ENCODE measurements around the gene VANGL1. TPM values are rescaled to one million over a fixed set of nuclear protein-coding genes. Genes with fewer than 3 reads are reported as not detected.

VANGL1 gene
- total RNA-seq, result 5.9 TPM
- long read RNA-seq, full-length matches to known transcripts, result 2 of 6 reads
- long read RNA-seq, partial matches to known transcripts, result 3 of 6 reads
- long read RNA-seq, other reads (novel, unspliced or antisense), result 1 of 6 reads

DNA sequence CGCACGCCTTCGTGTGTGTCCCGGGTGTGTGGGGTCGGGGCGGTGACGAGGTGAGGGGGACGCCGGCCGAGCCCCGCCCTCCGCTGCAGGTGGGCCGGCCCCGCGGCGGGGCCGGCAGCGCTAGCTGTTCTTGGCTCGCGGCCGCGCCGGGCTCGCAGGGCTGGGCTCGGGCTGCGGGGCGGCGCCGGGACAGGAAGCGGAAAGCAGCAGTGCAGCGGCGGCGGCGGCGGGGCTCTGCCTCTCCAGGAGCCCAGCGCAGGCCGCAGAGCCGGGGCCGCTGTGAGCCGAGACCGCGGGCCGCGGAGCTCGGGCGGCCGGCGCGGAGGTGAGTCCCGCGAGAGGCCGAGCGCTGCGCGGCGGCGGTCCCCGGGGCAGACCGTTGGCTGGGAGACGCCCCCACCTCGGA lies at the start of gene VANGL1:
VANGL1 (plus strand) TSS at position 209 of the 406 bp plus-strand sequence. CDS start 9,444 bp downstream, outside the sequence.
- H3K27me3 ChIP-seq (ENCODE audit: low read depth), result no peaks in the 10 kb centered on the region
- peaks cover 29% of the 10 kb centered on the region for H3K4me1 ChIP-seq
- peak within 1 kb of the TSS; percentile 97 for H3K4me3 ChIP-seq
- H3K9me3 ChIP-seq (replicated peaks), result peaks cover 32% of the 10 kb centered on the region
- intact Hi-C loops (cut with micrococcal nuclease), result no loop called here
- peak within 1 kb of the TSS; percentile 85 for H3K27ac ChIP-seq (replicated peaks)
- no peaks in the 10 kb centered on the region for H3K36me3 ChIP-seq
- TF ChIP-seq CTCF (IDR thresholded peaks at IDR 0.05; ENCODE audit: borderline replicate concordance), result no peak
- DNase-seq, result peak; percentile 79

GRCh38 chr1:115592264-115592663 lies 49.5 kb upstream of the VANGL1 start:
- no peak overlapping the region for H3K4me3 ChIP-seq
- intact Hi-C loops (cut with micrococcal nuclease), result loop anchor here (10.0 kb wide), 1 partner anchor 457 kb away; no protein-coding TSS in a partner anchor

DNA sequence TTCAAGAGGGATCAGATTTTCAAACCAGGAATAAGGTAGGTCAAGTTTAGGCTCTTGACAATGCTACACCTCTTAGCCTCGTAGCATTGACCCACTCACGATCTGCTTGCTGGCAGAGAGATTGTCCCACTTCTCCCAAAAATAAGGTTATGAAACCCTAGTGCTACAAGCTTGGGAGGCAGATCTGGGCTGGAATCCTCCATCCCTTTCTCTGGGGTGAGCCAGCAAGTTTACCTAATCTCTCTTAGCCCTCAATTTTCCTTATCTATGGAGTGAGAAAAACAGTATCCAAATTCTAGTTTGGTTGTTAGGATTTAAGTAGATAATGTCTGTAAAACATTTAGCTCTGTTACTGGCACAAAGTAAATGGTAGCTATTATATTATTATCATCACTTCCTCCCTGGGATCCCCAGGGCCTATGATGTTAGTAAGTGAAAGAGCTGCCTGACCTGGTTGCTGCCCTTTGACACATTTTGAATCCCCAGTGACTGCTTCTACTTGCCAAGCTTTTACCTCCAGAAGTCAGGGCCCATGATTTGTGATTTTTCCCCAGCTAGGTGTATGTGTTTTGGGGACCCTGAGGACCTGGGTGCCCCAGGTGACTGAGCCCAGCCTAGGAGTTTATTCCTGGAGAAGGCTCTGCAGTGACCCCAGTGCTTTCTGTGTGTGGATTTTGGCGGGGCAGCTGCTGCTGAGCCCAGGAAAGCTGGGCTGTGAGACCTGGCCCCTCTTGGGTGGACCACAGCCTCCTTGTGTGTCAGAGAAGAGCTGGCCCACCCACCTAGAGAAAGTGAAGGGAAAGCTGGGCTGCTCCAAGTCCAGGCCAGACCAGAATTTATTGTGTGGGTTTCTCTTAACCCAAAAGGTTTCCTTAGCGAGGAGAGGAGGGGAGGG lies 48.2 kb upstream of the VANGL1 start:
- no peak for TF ChIP-seq CTCF (IDR thresholded peaks at IDR 0.05; ENCODE audit: borderline replicate concordance)

More at GRCh38 chr1:115592264-115592663, 49.5 kb upstream of the VANGL1 start:
- H3K27ac ChIP-seq (replicated peaks), result no peak overlapping the region
- DNase-seq, result no peak
- TF ChIP-seq CTCF (IDR thresholded peaks at IDR 0.05; ENCODE audit: borderline replicate concordance), result no peak
- H3K4me1 ChIP-seq, result peaks cover 23% of the 10 kb centered on the region
- H3K27me3 ChIP-seq (ENCODE audit: low read depth), result no peaks in the 10 kb centered on the region
- peaks cover 33% of the 10 kb centered on the region for H3K9me3 ChIP-seq (replicated peaks)
- H3K36me3 ChIP-seq, result no peaks in the 10 kb centered on the region

DNA sequence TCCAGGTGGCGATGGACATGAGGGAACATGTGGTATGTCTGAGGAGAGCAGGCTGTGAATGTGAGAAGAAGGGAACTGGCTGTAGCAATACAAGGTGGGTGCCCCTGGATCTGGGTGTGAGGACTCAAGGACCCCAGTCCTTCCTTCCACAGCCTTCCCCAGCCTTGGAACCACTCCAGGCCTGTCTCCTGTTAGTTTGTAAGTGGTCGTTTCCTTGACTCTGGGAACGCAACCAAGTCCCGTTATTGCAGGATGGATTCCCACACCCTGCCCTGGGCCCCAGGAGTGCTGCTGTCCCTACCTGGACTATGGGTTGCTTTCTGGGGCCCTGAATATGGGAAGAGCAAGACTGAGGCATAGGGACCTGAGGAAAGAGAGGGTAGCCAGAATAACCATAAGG lies 47.2 kb upstream of the VANGL1 start:
- TF ChIP-seq CTCF (IDR thresholded peaks at IDR 0.05; ENCODE audit: borderline replicate concordance), result no peak
- intact Hi-C loops (cut with micrococcal nuclease), result loop anchor here (10.0 kb wide), 1 partner anchor 460 kb away; no protein-coding TSS in a partner anchor
- Histone ChIP-seq H3K27me3 (ENCODE audit: low read depth) (no peaks in the 10 kb centered on the region), H3K27ac (replicated peaks) (no peak overlapping the region), H3K4me1 (peaks cover 23% of the 10 kb centered on the region), H3K36me3 (no peaks in the 10 kb centered on the region), H3K9me3 (replicated peaks) (peaks cover 10% of the 10 kb centered on the region), H3K4me3 (no peak overlapping the region)
- DNase-seq, result no peak

More for the DNA sequence above, 48.2 kb upstream of the VANGL1 start:
- no peaks in the 10 kb centered on the region for H3K36me3 ChIP-seq
- no peaks in the 10 kb centered on the region for H3K27me3 ChIP-seq (ENCODE audit: low read depth)
- H3K9me3 ChIP-seq (replicated peaks), result peaks cover 20% of the 10 kb centered on the region
- intact Hi-C loops (cut with micrococcal nuclease), result loop anchor here (10.0 kb wide), 1 partner anchor 459 kb away; no protein-coding TSS in a partner anchor
- peaks cover 23% of the 10 kb centered on the region for H3K4me1 ChIP-seq
- H3K27ac ChIP-seq (replicated peaks), result peak overlapping the region; percentile 42
- no peak for DNase-seq
- H3K4me3 ChIP-seq, result no peak overlapping the region

DNA sequence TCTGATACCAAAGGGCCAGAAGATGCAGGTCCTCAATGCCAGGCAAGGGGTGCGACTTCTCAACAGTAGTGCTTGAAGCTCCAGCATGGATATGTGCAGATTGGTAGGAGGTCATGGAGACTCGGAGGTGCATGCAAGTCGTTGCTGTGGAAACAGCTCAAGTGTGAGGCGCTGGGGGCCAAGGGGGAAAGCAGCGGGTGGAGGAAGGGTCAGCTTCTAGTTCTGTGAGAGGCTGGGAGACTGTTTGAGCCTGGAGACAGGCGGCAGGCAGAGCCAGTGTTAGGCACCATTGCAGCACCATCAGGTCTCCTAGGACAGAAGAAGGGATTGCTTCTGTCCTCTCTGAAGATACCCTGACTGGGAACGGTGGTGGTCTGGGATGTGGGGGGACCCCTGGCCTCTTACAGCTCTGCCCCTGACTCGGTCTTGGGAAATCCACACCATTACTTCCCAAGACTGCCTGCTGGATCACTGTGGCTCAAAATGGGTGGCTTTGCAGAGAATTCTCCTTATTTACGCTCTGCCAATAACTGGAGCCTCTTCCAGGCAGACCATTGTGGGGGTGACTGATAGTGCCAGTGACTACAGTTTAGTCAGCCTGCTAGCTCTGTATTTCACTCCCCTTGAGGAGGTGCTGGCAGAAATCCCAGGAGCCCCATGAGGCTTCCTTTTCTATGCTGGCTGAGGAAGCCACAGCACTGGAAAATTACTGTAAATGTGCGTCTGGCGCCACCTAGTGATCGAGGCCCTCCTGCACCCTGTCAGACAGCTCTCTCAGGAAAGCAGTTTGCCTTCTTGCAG lies 46.3 kb upstream of the VANGL1 start:
- Histone ChIP-seq H3K27me3 (ENCODE audit: low read depth) (no peaks in the 10 kb centered on the region), H3K4me3 (no peak overlapping the region), H3K4me1 (peaks cover 23% of the 10 kb centered on the region), H3K9me3 (replicated peaks) (peaks cover under 1% of the 10 kb centered on the region), H3K36me3 (no peaks in the 10 kb centered on the region), H3K27ac (replicated peaks) (peak overlapping the region; percentile 42)
- TF ChIP-seq CTCF (IDR thresholded peaks at IDR 0.05; ENCODE audit: borderline replicate concordance), result peak; percentile 94
- intact Hi-C loops (cut with micrococcal nuclease), result loop anchor here (5.0 to 10.0 kb wide), 2 partner anchors 461 to 613 kb away; no protein-coding TSS in a partner anchor
- DNase-seq, result peak; percentile 91

Measured in left ventricle myocardium inferior (tissue), 1 donor.